Adrenal gland (tissue), 12 donors: ENCODE data around the gene LHPP. TPM values are rescaled to one million over a fixed set of nuclear protein-coding genes. Genes with fewer than 3 reads are reported as not detected.

ENCODE experiments used
- DNase-seq, 7 donors: peaks; one replicate each; pipeline ENCODE4 v3.0.0-alpha.2; 2019 to 2020
- H3K27ac ChIP-seq, 5 donors: fragments of 200-600 bp; sonication (generic) in 4 of 5; 1 replicate in 3 of 5; 2 replicates in 2 of 5; pipeline versions ENCODE4 v1.5.1 to v1.8.0; 2016 to 2020; ENCODE audit warnings: mild to moderate bottlenecking in 1 of 5
- H3K27me3 ChIP-seq: fragments of 200-600 bp; 2 replicates; pipeline ENCODE4 v1.8.0; 2021
- H3K36me3 ChIP-seq, 2 donors: fragments of 200-600 bp; replicated peaks in 1 of 2; 1 replicate in 1 of 2; 2 replicates in 1 of 2; pipeline versions ENCODE4 v1.5.1 to v1.8.0; 2018 to 2022
- H3K4me1 ChIP-seq, 2 donors: fragments of 200-600 bp; replicated peaks in 1 of 2; 1 replicate in 1 of 2; 2 replicates in 1 of 2; pipeline versions ENCODE4 v1.5.1 to v1.8.0; 2018 to 2021
- H3K4me3 ChIP-seq, 4 donors: fragments of 200-600 bp; sonication (generic) in 3 of 4; one replicate each; pipeline ENCODE4 v1.5.1; 2016 to 2018
- H3K9me3 ChIP-seq, 3 donors: fragments of 200-600 bp; sonication (generic) in 1 of 3; replicated peaks in 1 of 3; 1 replicate in 2 of 3; 2 replicates in 1 of 3; pipeline versions ENCODE4 v1.5.1 to v1.8.0; 2016 to 2021
- CTCF ChIP-seq, 6 experiments: fragments of 450-650 bp in 4 of 6; fragments of 200-600 bp in 2 of 6; sonication (generic) in 1 of 6; IDR thresholded peaks; 1 replicate in 5 of 6; 2 replicates in 1 of 6; pipeline versions ENCODE4 v1.5.1 to v1.8.0; 2016 to 2021; ENCODE audit warnings: antibody characterized with exemption in 6 of 6, mild to moderate bottlenecking in 2 of 6, moderate library complexity in 1 of 6
- POLR2A ChIP-seq, 2 donors: fragments of 450-650 bp; IDR thresholded peaks; one replicate each; pipeline ENCODE4 v1.6.1; 2017; ENCODE audit warnings: antibody characterized with exemption in 2 of 2, mild to moderate bottlenecking in 2 of 2, moderate library complexity in 1 of 2
- WGBS, 4 donors: extraction: QIAGEN DNeasy Blood & Tissue Kit in 2 of 4; methylation state at CpG; one replicate each; pipeline versions ENCODE4 v1.1.5 to v1.1.7; 2013 to 2017; 5-methylcytosine and 5-hydroxymethylcytosine counted together
- intact Hi-C, 2 donors: fragments of 100-400 bp; cut with DNase I; formaldehyde crosslinking; loops; one replicate each; pipeline versions ENCODE4 v1.14.1 to v1.15.0; 2022 to 2023
- polyA plus RNA-seq, 3 donors: library from polyadenylated mRNA; stranded (reverse); fragments of 200-250 nt in 2 of 3; fragments of 350-450 nt in 1 of 3; fragmentation: Illumina TruSeq in 1 of 3; extraction: RNeasy Lipid Tissue Mini Kit (QIAGEN cat#74804) in 1 of 3; gene quantifications; one replicate each; pipeline ENCODE4 v1.2.3, GENCODE V29; 2013 to 2014
- total RNA-seq, 9 donors: library from RNA; depleted of rRNA in 4 of 9; stranded (reverse); fragments of >200 nt in 4 of 9; fragments of 120-200 nt in 1 of 9; fragmentation: NEBNext Ultra II Directional in 1 of 9; extraction: Animal tissue kit (Norgen Biotek cat#: 25700) in 1 of 9; gene quantifications; one replicate each; pipeline versions ENCODE4 v1.1.0 to v1.2.4, GENCODE V29; 2013 to 2023
- donor health status: healthy with polysubstance abuse.
- donor health status: Bipolar disorder and iron deficiency.
- donor health status: DM: yes; HTN: yes; CAD: no.
- donor health status: DM: no; HTN: no; CAD: no.
- donor health status: DM: no; HTN: no; CAD: no.
- donor health status: DM: yes; HTN: yes; CAD: no.

Gene LHPP
- total and polyA plus RNA-seq, 12 donors: 10.5 to 70.1 (median 43.4) TPM

- WGBS, 4 donors: 93 to 98% (median 96%) methylated on average over 9 of the region's 9 CpGs
- Histone ChIP-seq H3K4me3 (no peak overlapping the region), H3K36me3 (no peaks in the 10 kb centered on the region), H3K27me3 (no peaks in the 10 kb centered on the region), H3K9me3 (no peaks in the 10 kb centered on the region), H3K27ac (no peak overlapping the region), H3K4me1 (no peaks in the 10 kb centered on the region)
- DNase-seq: no peak
- intact Hi-C loops: no loop called here
- TF ChIP-seq CTCF (IDR thresholded peaks at IDR 0.05) (no peak), POLR2A (IDR thresholded peaks at IDR 0.05) (no peak)
These were observed 29.5 kb downstream of the LHPP start for GRCh38 chr10:124491105-124491504.

GRCh38 chr10:124492266-124492665, 30.6 kb downstream of the LHPP start:
- DNase-seq: no peak
- WGBS, 4 donors: 92 to 97% (median 94%) methylated on average over 8 of the region's 8 CpGs
- H3K27ac ChIP-seq: no peak overlapping the region

GRCh38 chr10:124493214-124493882, 31.7 kb downstream of the LHPP start:
- no peak for TF ChIP-seq CTCF (IDR thresholded peaks at IDR 0.05)
- no peak for TF ChIP-seq POLR2A (IDR thresholded peaks at IDR 0.05)

More at GRCh38 chr10:124492266-124492665, 30.6 kb downstream of the LHPP start:
- no peak for TF ChIP-seq POLR2A (IDR thresholded peaks at IDR 0.05)
- no peak for TF ChIP-seq CTCF (IDR thresholded peaks at IDR 0.05)
- intact Hi-C loops: no loop called here
- Histone ChIP-seq H3K4me3 (no peak overlapping the region), H3K36me3 (no peaks in the 10 kb centered on the region), H3K4me1 (no peaks in the 10 kb centered on the region), H3K9me3 (no peaks in the 10 kb centered on the region), H3K27me3 (no peaks in the 10 kb centered on the region)

GRCh38 chr10:124494046-124494807, 32.6 kb downstream of the LHPP start:
- DNase-seq: no peak
- WGBS, 4 donors: 76 to 78% (median 77%) methylated on average over 16 of the region's 16 CpGs
- intact Hi-C loops: no loop called here
- TF ChIP-seq POLR2A (IDR thresholded peaks at IDR 0.05) (no peak), CTCF (IDR thresholded peaks at IDR 0.05) (no peak)
- Histone ChIP-seq H3K4me1 (no peaks in the 10 kb centered on the region), H3K4me3 (no peak overlapping the region), H3K36me3 (no peaks in the 10 kb centered on the region), H3K27ac (no peak overlapping the region), H3K27me3 (no peaks in the 10 kb centered on the region), H3K9me3 (no peaks in the 10 kb centered on the region)

More at GRCh38 chr10:124493214-124493882, 31.7 kb downstream of the LHPP start:
- Histone ChIP-seq H3K4me1 (no peaks in the 10 kb centered on the region), H3K9me3 (no peaks in the 10 kb centered on the region), H3K27me3 (no peaks in the 10 kb centered on the region), H3K4me3 (no peak overlapping the region), H3K36me3 (no peaks in the 10 kb centered on the region), H3K27ac (no peak overlapping the region)
- 70 to 81% (median 75%) methylated on average over 16 to 23 of the region's 23 CpGs for WGBS, 4 donors
- intact Hi-C loops: no loop called here
- DNase-seq: no peak
